H1 (cell line): ENCODE data around the gene PDE4B. TPM values are rescaled to one million over a fixed set of nuclear protein-coding genes. Genes with fewer than 3 reads are reported as not detected.

Experiments used
- CTCF ChIA-PET: fragments of 300-600 bp; sonication (Branson Sonifier 250); formaldehyde crosslinking; loops from one replicate; lab custom pipeline; 2021; ENCODE audit not compliant: partially characterized antibody; lab: Charles Lee
- POLR2A ChIA-PET: fragments of 300-600 bp; sonication (Branson Sonifier 250); formaldehyde crosslinking; loops from one replicate; lab custom pipeline; 2021; ENCODE audit warnings: inconsistent platforms; ENCODE audit not compliant: partially characterized antibody; lab: Charles Lee
- DNase-seq, 2 experiments: peaks; one replicate each; pipeline versions ENCODE4 v3.0.0 to v3.0.0-alpha.2; 2010 to 2022; ENCODE audit warnings: low spot score in 2 of 2, low read depth in 1 of 2, mixed read lengths in 1 of 2
- FAIRE-seq: peaks from 2 replicates; lab custom pipeline; 2011; peaks lifted over from hg19 to GRCh38; lab: Jason Lieb, UNC
- H2AFZ ChIP-seq: 2 replicates; pipeline ENCODE4 v1.8.1; 2012; ENCODE audit warnings: low read length, inconsistent platforms
- H2AK5ac ChIP-seq: 2 replicates; pipeline ENCODE4 v1.6.1; 2013; ENCODE audit warnings: low read depth, low read length
- H2BK120ac ChIP-seq: replicated peaks from 2 replicates; pipeline ENCODE3; 2013; ENCODE audit warnings: low read depth, low read length, inconsistent platforms
- H2BK12ac ChIP-seq: 2 replicates; pipeline ENCODE4 v1.6.1; 2013; ENCODE audit warnings: low read depth, low read length
- H2BK15ac ChIP-seq: 2 replicates; pipeline ENCODE4 v1.6.1; 2013; ENCODE audit warnings: low read length
- H2BK20ac ChIP-seq: 2 replicates; pipeline ENCODE4 v1.6.1; 2013; ENCODE audit warnings: low read length
- H2BK5ac ChIP-seq: 2 replicates; pipeline ENCODE4 v1.6.1; 2013; ENCODE audit warnings: low read depth, low read length
- H3K14ac ChIP-seq: 2 replicates; pipeline ENCODE4 v1.6.1; 2013; ENCODE audit warnings: inconsistent platforms; ENCODE audit not compliant: insufficient read length
- H3K18ac ChIP-seq: 2 replicates; pipeline ENCODE4 v1.6.1; 2013; ENCODE audit warnings: low read length; ENCODE audit errors: extremely low read depth
- H3K23ac ChIP-seq: 2 replicates; pipeline ENCODE4 v1.6.1; 2013; ENCODE audit warnings: inconsistent platforms; ENCODE audit not compliant: insufficient read length
- H3K23me2 ChIP-seq: 2 replicates; pipeline ENCODE4 v1.6.1; 2013; ENCODE audit warnings: low read depth, low read length
- H3K27ac ChIP-seq: 2 replicates; pipeline ENCODE4 v1.6.1; 2011; ENCODE audit warnings: low read depth, low read length, inconsistent platforms
- H3K27me3 ChIP-seq, 4 experiments: replicated peaks in 1 of 4; 1 replicate in 1 of 4; 2 replicates in 3 of 4; pipeline versions ENCODE4 v1.6.1 to v1.8.1; 2011 to 2013; ENCODE audit warnings: low read length in 3 of 4, mild to moderate bottlenecking in 3 of 4, inconsistent platforms in 2 of 4, mixed read lengths in 2 of 4, moderate library complexity in 1 of 4; ENCODE audit not compliant: control insufficient read depth in 3 of 4, insufficient read depth in 3 of 4; ENCODE audit errors: extremely low read depth in 1 of 4
- H3K36me3 ChIP-seq, 4 experiments: 2 replicates each; pipeline versions ENCODE4 v1.6.1 to v1.8.1; 2011 to 2013; ENCODE audit warnings: mild to moderate bottlenecking in 4 of 4, low read length in 3 of 4, moderate library complexity in 2 of 4, control low read depth in 1 of 4, inconsistent platforms in 1 of 4; ENCODE audit not compliant: insufficient read depth in 4 of 4, control insufficient read depth in 2 of 4
- H3K4ac ChIP-seq: replicated peaks from 2 replicates; pipeline ENCODE3; 2013; ENCODE audit warnings: low read length, low read depth, mixed read lengths, inconsistent platforms; ENCODE audit not compliant: insufficient read length
- H3K4me1 ChIP-seq, 4 experiments: replicated peaks in 1 of 4; 1 replicate in 1 of 4; 2 replicates in 3 of 4; pipeline versions ENCODE4 v1.6.1 to v1.8.1; 2011 to 2013; ENCODE audit warnings: low read length in 3 of 4, inconsistent platforms in 2 of 4, mixed read lengths in 1 of 4; ENCODE audit not compliant: insufficient read depth in 4 of 4, control insufficient read depth in 3 of 4
- H3K4me2 ChIP-seq, 2 experiments: 2 replicates each; pipeline versions ENCODE4 v1.6.1 to v1.8.1; 2011 to 2013; ENCODE audit warnings: low read depth in 2 of 2, low read length in 2 of 2, control low read depth in 1 of 2, inconsistent platforms in 1 of 2, mild to moderate bottlenecking in 1 of 2; ENCODE audit not compliant: insufficient read depth in 1 of 2
- H3K4me3 ChIP-seq, 4 experiments: fragments of 200-600, 300-600 bp in 1 of 4; sonication (generic), shearing (Covaris generic), sonication (Bioruptor Twin) in 1 of 4; 2 replicates each; pipeline versions ENCODE4 v1.5.1 to v1.8.1; 2011 to 2016; ENCODE audit warnings: low read length in 4 of 4, low read depth in 3 of 4, control low read depth in 2 of 4, inconsistent platforms in 2 of 4, mild to moderate bottlenecking in 2 of 4, mixed read lengths in 1 of 4, moderate library complexity in 1 of 4; ENCODE audit not compliant: insufficient read depth in 2 of 4; ENCODE audit errors: extremely low read depth in 1 of 4
- H3K56ac ChIP-seq: replicated peaks from 2 replicates; pipeline ENCODE3; 2013; ENCODE audit warnings: low read depth, mild to moderate bottlenecking, mixed read lengths, low read length, inconsistent platforms; ENCODE audit not compliant: insufficient read length
- H3K79me1 ChIP-seq: 2 replicates; pipeline ENCODE4 v1.6.1; 2013; ENCODE audit warnings: low read depth, low read length, control low read depth
- H3K79me2 ChIP-seq, 2 experiments: 2 replicates each; pipeline versions ENCODE4 v1.6.1 to v1.8.1; 2012 to 2013; ENCODE audit warnings: low read length in 2 of 2, mild to moderate bottlenecking in 2 of 2, inconsistent platforms in 1 of 2; ENCODE audit not compliant: insufficient read depth in 2 of 2, control insufficient read depth in 1 of 2
- H3K9ac ChIP-seq, 4 experiments: replicated peaks in 1 of 4; 1 replicate in 1 of 4; 2 replicates in 3 of 4; pipeline versions ENCODE4 v1.6.1 to v1.8.1; 2011 to 2013; ENCODE audit warnings: low read depth in 3 of 4, low read length in 3 of 4, control low read depth in 2 of 4, mild to moderate bottlenecking in 2 of 4, moderate library complexity in 2 of 4, inconsistent platforms in 1 of 4; ENCODE audit errors: extremely low read depth in 1 of 4
- H3K9me3 ChIP-seq, 2 experiments: 2 replicates each; pipeline versions ENCODE4 v1.6.1 to v1.8.1; 2012 to 2013; ENCODE audit warnings: mild to moderate bottlenecking in 2 of 2, moderate library complexity in 2 of 2, control low read depth in 1 of 2, inconsistent platforms in 1 of 2, low read depth in 1 of 2, low read length in 1 of 2, mixed read lengths in 1 of 2; ENCODE audit not compliant: insufficient read depth in 2 of 2
- H4K20me1 ChIP-seq, 2 experiments: replicated peaks in 1 of 2; 2 replicates each; pipeline versions ENCODE3 to v1.8.1; 2011 to 2013; ENCODE audit warnings: inconsistent platforms in 2 of 2, low read length in 2 of 2, mild to moderate bottlenecking in 1 of 2; ENCODE audit not compliant: insufficient read depth in 2 of 2, control insufficient read depth in 1 of 2
- H4K5ac ChIP-seq: 2 replicates; pipeline ENCODE4 v1.6.1; 2013; ENCODE audit warnings: low read length, low read depth, mixed read lengths, inconsistent platforms; ENCODE audit not compliant: insufficient read length
- H4K8ac ChIP-seq: 2 replicates; pipeline ENCODE4 v1.8.0; 2013; ENCODE audit warnings: mild to moderate bottlenecking, moderate library complexity, low read length, inconsistent platforms; ENCODE audit not compliant: insufficient read depth; ENCODE audit errors: extremely low read depth
- H4K91ac ChIP-seq: replicated peaks from 2 replicates; pipeline ENCODE3; 2013; ENCODE audit warnings: low read length, mixed read lengths, inconsistent platforms; ENCODE audit not compliant: insufficient read length
- E2F6 ChIP-seq: IDR thresholded peaks from 2 replicates; pipeline ENCODE4 v1.6.1; 2012; ENCODE audit warnings: inconsistent platforms
- EP300 ChIP-seq, 2 experiments: IDR thresholded peaks; 1 replicate in 1 of 2; 2 replicates in 1 of 2; pipeline ENCODE4 v1.6.1; 2011 to 2012; ENCODE audit warnings: low read depth in 2 of 2, low read length in 2 of 2, mild to moderate bottlenecking in 2 of 2, borderline replicate concordance in 1 of 2, inconsistent platforms in 1 of 2, moderate library complexity in 1 of 2
- SUZ12 ChIP-seq: fragments of 200-600 bp; sonication (generic); IDR thresholded peaks from 2 replicates; pipeline ENCODE4 v1.6.1; 2012; ENCODE audit warnings: mild to moderate bottlenecking, inconsistent platforms, low read length, moderate library complexity, mixed read lengths
- TBP ChIP-seq: IDR thresholded peaks from 2 replicates; pipeline ENCODE4 v1.6.1; 2011; ENCODE audit warnings: low read depth, low read length, improper control_type of control experiment
- WGBS, 2 experiments: shearing (Covaris generic) in 1 of 2; methylation state at CpG; one replicate each; pipeline versions ENCODE4 v1.1.6 to v1.1.7; 2013 to 2015; ENCODE audit warnings: low lambda C conversion rate in 2 of 2, mixed read lengths in 2 of 2, inconsistent platforms in 1 of 2, low coverage in 1 of 2, missing lambda C conversion rate in 1 of 2; ENCODE audit not compliant: insufficient replicate concordance in 2 of 2, insufficient coverage in 1 of 2, insufficient read length in 1 of 2; ENCODE audit errors: extremely low coverage in 1 of 2, missing lambda C conversion rate in 1 of 2; 5-methylcytosine and 5-hydroxymethylcytosine counted together
- polyA plus RNA-seq, 7 experiments: library from polyadenylated mRNA; depleted of rRNA in 3 of 7; stranded (reverse) in 5 of 7; unstranded in 2 of 7; fragments of >200 nt in 5 of 7; fragments of 200-250 nt in 2 of 7; gene quantifications; 1 replicate in 5 of 7; 2 replicates in 1 of 7; 4 replicates in 1 of 7; pipeline versions ENCODE4 v1.2.1 to v1.2.3, GENCODE V29; 2011 to 2013; ENCODE audit warnings: missing spikeins in 2 of 7, mixed read lengths in 2 of 7
- total RNA-seq: library from RNA; stranded (reverse); fragmentation: NEBNext Ultra II Directional; extraction: Animal tissue kit (Norgen Biotek cat#: 25700); gene quantifications from 2 replicates; pipeline ENCODE4 v1.2.1, GENCODE V29; 2021

Gene PDE4B
- total and polyA plus RNA-seq, 2 of the 8 experiments (the other 6 are each of a cell fraction or from before 2014, with no cell fraction given): 5.0 to 15.1 TPM

GRCh38 chr1:66210635-66211244 lies 418.0 kb downstream of the PDE4B start:
- Histone ChIP-seq H3K23ac (no peak overlapping the region), H4K91ac (no peak overlapping the region), H3K4ac (no peak overlapping the region), H3K4me3 (no peak overlapping the region), H3K36me3 (no peaks in the 10 kb centered on the region), H2BK20ac (no peak overlapping the region), H2BK15ac (no peak overlapping the region), H2BK120ac (no peak overlapping the region), H3K27ac (no peak overlapping the region), H3K18ac (no peak overlapping the region), H3K9ac (no peak overlapping the region), H3K4me1 (no peaks in the 10 kb centered on the region), H2BK5ac (no peak overlapping the region), H4K20me1 (no peaks in the 10 kb centered on the region), H2BK12ac (no peak overlapping the region), H3K79me2 (no peaks in the 10 kb centered on the region), H4K5ac (no peak overlapping the region), H3K79me1 (no peaks in the 10 kb centered on the region), H3K23me2 (no peaks in the 10 kb centered on the region), H4K8ac (no peak overlapping the region), H3K4me2 (no peak overlapping the region), H2AK5ac (no peak overlapping the region), H3K9me3 (peaks cover 0 to 2% of the 10 kb centered on the region in 2 experiments; a peak in 3 of 4 replicates), H3K56ac (no peak overlapping the region), H3K14ac (no peak overlapping the region), H3K27me3 (no peaks in the 10 kb centered on the region), H2AFZ (no peak overlapping the region)
- ChIA-PET POLR2A (no interaction called here), CTCF (no interaction called here)
- WGBS, 2 experiments: 89% methylated on average over 4 of the region's 4 CpGs; no CpG with 5 or more reads in 1 of the 2 experiments
- no peak for DNase-seq
- FAIRE-seq: no peak
- TF ChIP-seq TBP (no peak), SUZ12 (no peak), EP300 (IDR thresholded peaks at IDR 0.05; ENCODE audit: borderline replicate concordance in 1 of 2, low read depth in 2 of 2, low read length in 2 of 2) (no peak), E2F6 (no peak)
